Keratinocyte (primary cell): ENCODE measurements around the gene FRY. TPM values are rescaled to one million over a fixed set of nuclear protein-coding genes. Genes with fewer than 3 reads are reported as not detected.

Experiments
- DNase-seq: peaks from one replicate; pipeline ENCODE4 v3.0.0-alpha.2; 2011; ENCODE audit warnings: low read depth, missing footprints, low spot score
- FAIRE-seq: peaks from 2 replicates; lab custom pipeline; 2011; peaks lifted over from hg19 to GRCh38; lab: Jason Lieb, UNC
- H2AFZ ChIP-seq: 2 replicates; pipeline ENCODE4 v1.6.0; 2012; ENCODE audit warnings: low read length, control low read depth, inconsistent platforms; ENCODE audit not compliant: control insufficient read depth
- H3K27ac ChIP-seq: 2 replicates; pipeline ENCODE4 v1.5.1; 2011; ENCODE audit warnings: low read length; ENCODE audit not compliant: control insufficient read depth, insufficient read depth
- H3K27me3 ChIP-seq: 3 replicates; pipeline ENCODE4 v1.6.0; 2011; ENCODE audit warnings: low read length; ENCODE audit not compliant: control insufficient read depth, insufficient read depth; ENCODE audit errors: extremely low read depth
- H3K36me3 ChIP-seq, 2 experiments: 2 replicates in 1 of 2; 3 replicates in 1 of 2; pipeline ENCODE4 v1.5.1; 2011; ENCODE audit warnings: low read length in 2 of 2, mild to moderate bottlenecking in 1 of 2; ENCODE audit not compliant: control insufficient read depth in 2 of 2, insufficient read depth in 2 of 2; ENCODE audit errors: extremely low read depth in 1 of 2
- H3K4me1 ChIP-seq: 3 replicates; pipeline ENCODE4 v1.5.1; 2011; ENCODE audit warnings: low read length; ENCODE audit not compliant: control insufficient read depth, insufficient read depth; ENCODE audit errors: extremely low read depth
- H3K4me2 ChIP-seq: 3 replicates; pipeline ENCODE4 v1.6.0; 2011; ENCODE audit warnings: low read depth, low read length; ENCODE audit not compliant: control insufficient read depth, insufficient read depth; ENCODE audit errors: extremely low read depth
- H3K4me3 ChIP-seq, 3 experiments: fragments of 200-600 bp in 1 of 3; sonication (generic) in 1 of 3; 2 replicates in 2 of 3; 3 replicates in 1 of 3; pipeline ENCODE4 v1.5.1; 2011 to 2016; ENCODE audit warnings: low read length in 3 of 3, mild to moderate bottlenecking in 3 of 3, control low read depth in 2 of 3, inconsistent platforms in 1 of 3, low read depth in 1 of 3, mixed read lengths in 1 of 3, mixed run types in 1 of 3, moderate library complexity in 1 of 3; ENCODE audit not compliant: control insufficient read depth in 2 of 3, insufficient read depth in 2 of 3; ENCODE audit errors: extremely low read depth in 1 of 3
- H3K79me2 ChIP-seq: 2 replicates; pipeline ENCODE4 v1.6.0; 2012; ENCODE audit warnings: low read length; ENCODE audit not compliant: control insufficient read depth, insufficient read depth
- H3K9ac ChIP-seq: 3 replicates; pipeline ENCODE4 v1.6.0; 2011; ENCODE audit warnings: low read length; ENCODE audit not compliant: control insufficient read depth, insufficient read depth; ENCODE audit errors: extremely low read depth
- H3K9me1 ChIP-seq: 3 replicates; pipeline ENCODE4 v1.6.0; 2011; ENCODE audit warnings: low read length; ENCODE audit not compliant: control insufficient read depth, insufficient read depth; ENCODE audit errors: extremely low read depth
- H3K9me3 ChIP-seq: 2 replicates; pipeline ENCODE4 v1.5.1; 2012; ENCODE audit warnings: low read depth, low read length; ENCODE audit not compliant: control insufficient read depth
- H4K20me1 ChIP-seq: 3 replicates; pipeline ENCODE4 v1.6.0; 2011; ENCODE audit warnings: low read length; ENCODE audit not compliant: control insufficient read depth, insufficient read depth; ENCODE audit errors: extremely low read depth
- EZH2 ChIP-seq: IDR thresholded peaks from one replicate; pipeline ENCODE4 v1.6.1; 2012; ENCODE audit warnings: inconsistent platforms, mild to moderate bottlenecking, low read length, moderate library complexity
- dilution Hi-C: fragments of 300-500 bp; cut with MboI; formaldehyde crosslinking; loops from one replicate; pipeline ENCODE4 v1.7.0; 2020; ENCODE audit warnings: low sequenced_read_pairs; ENCODE audit not compliant: extremely low pct_ligation_motif_present
- polyA plus RNA-seq, 5 experiments: library from polyadenylated mRNA; depleted of rRNA in 3 of 5; stranded (reverse) in 3 of 5; stranded (forward) in 1 of 5; unstranded in 1 of 5; fragments of >200 nt; gene quantifications; 1 replicate in 1 of 5; 2 replicates in 3 of 5; 3 replicates in 1 of 5; pipeline versions ENCODE4 v1.2.1 to v1.2.3, GENCODE V29; 2011 to 2012; ENCODE audit warnings: missing spikeins in 2 of 5, low read depth in 1 of 5, low replicate concordance in 1 of 5
- TF ChIP-seq, protein P1 (sequence below), 3 experiments: IDR thresholded peaks in 1 of 3; conservative IDR thresholded peaks in 1 of 3; optimal IDR thresholded peaks in 1 of 3; 2 replicates in 2 of 3; 3 replicates in 1 of 3; pipeline versions ENCODE3 to v1.5.1; 2011; ENCODE audit warnings: low read length in 3 of 3, mild to moderate bottlenecking in 3 of 3, moderate library complexity in 2 of 3, control low read depth in 1 of 3, inconsistent platforms in 1 of 3; ENCODE audit not compliant: insufficient read depth in 2 of 3; ENCODE audit errors: extremely low read depth in 1 of 3

Gene FRY
- polyA plus RNA-seq, 1 donor (not counting 4 experiments of a cell fraction or from before 2014, with no cell fraction given), result 0.80 TPM

- TF ChIP-seq, protein P1, sequence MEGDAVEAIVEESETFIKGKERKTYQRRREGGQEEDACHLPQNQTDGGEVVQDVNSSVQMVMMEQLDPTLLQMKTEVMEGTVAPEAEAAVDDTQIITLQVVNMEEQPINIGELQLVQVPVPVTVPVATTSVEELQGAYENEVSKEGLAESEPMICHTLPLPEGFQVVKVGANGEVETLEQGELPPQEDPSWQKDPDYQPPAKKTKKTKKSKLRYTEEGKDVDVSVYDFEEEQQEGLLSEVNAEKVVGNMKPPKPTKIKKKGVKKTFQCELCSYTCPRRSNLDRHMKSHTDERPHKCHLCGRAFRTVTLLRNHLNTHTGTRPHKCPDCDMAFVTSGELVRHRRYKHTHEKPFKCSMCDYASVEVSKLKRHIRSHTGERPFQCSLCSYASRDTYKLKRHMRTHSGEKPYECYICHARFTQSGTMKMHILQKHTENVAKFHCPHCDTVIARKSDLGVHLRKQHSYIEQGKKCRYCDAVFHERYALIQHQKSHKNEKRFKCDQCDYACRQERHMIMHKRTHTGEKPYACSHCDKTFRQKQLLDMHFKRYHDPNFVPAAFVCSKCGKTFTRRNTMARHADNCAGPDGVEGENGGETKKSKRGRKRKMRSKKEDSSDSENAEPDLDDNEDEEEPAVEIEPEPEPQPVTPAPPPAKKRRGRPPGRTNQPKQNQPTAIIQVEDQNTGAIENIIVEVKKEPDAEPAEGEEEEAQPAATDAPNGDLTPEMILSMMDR (optimal IDR thresholded peaks at IDR 0.05 in 1 of 3, IDR thresholded peaks at IDR 0.05 in 1 of 3, conservative IDR thresholded peaks at IDR 0.05 in 1 of 3; ENCODE audit: extremely low read depth in 1 of 3, insufficient read depth in 2 of 3, low read length in 3 of 3), result no peak
- Histone ChIP-seq H3K9me3 (no peaks in the 10 kb centered on the region), H3K4me3 (no peak overlapping the region), H3K4me1 (no peaks in the 10 kb centered on the region), H3K9ac (no peak overlapping the region), H2AFZ (no peak overlapping the region), H3K4me2 (no peak overlapping the region), H3K79me2 (no peaks in the 10 kb centered on the region), H3K9me1 (no peaks in the 10 kb centered on the region), H4K20me1 (no peaks in the 10 kb centered on the region), H3K36me3 (no peaks in the 10 kb centered on the region), H3K27ac (no peak overlapping the region), H3K27me3 (no peaks in the 10 kb centered on the region)
- no peak for DNase-seq
- dilution Hi-C loops, result no loop called here
- FAIRE-seq, result no peak
These were observed 35.0 kb upstream of the FRY start for GRCh38 chr13:31996601-31997000.

GRCh38 chr13:31997641-31998040 lies 33.9 kb upstream of the FRY start:
- Histone ChIP-seq H3K27ac (no peak overlapping the region), H3K9ac (no peak overlapping the region), H3K4me1 (no peaks in the 10 kb centered on the region), H3K79me2 (no peaks in the 10 kb centered on the region), H3K4me2 (no peak overlapping the region), H3K9me3 (no peaks in the 10 kb centered on the region), H4K20me1 (no peaks in the 10 kb centered on the region), H2AFZ (no peak overlapping the region), H3K36me3 (no peaks in the 10 kb centered on the region), H3K27me3 (no peaks in the 10 kb centered on the region), H3K9me1 (no peaks in the 10 kb centered on the region), H3K4me3 (no peak overlapping the region)
- dilution Hi-C loops, result no loop called here
- DNase-seq, result no peak
- FAIRE-seq, result no peak
- TF ChIP-seq, protein P1 (optimal IDR thresholded peaks at IDR 0.05 in 1 of 3, IDR thresholded peaks at IDR 0.05 in 1 of 3, conservative IDR thresholded peaks at IDR 0.05 in 1 of 3; ENCODE audit: extremely low read depth in 1 of 3, insufficient read depth in 2 of 3, low read length in 3 of 3), result no peak
- no peak for TF ChIP-seq EZH2
